Measurements from ENCODE around the gene TRIP10. TPM values are rescaled to one million over a fixed set of nuclear protein-coding genes. Genes with fewer than 3 reads are reported as not detected.

Gene TRIP10
- 35.5 TPM for total RNA-seq
- 10 to 100 TPM; 49.4 to 63.8 (median 55.7) TPM for polyA plus RNA-seq (ENCODE audit: insufficient read depth in 1 of 8, insufficient read length in 8 of 8, low replicate concordance in 1 of 8)
- long read RNA-seq, donor 1, partial matches to known transcripts: 0 of 2 reads
- long read RNA-seq, donor 1, other reads (novel, unspliced or antisense): 0 of 2 reads
- long read RNA-seq, donor 2: 0 reads
- long read RNA-seq, donor 3, transcript TRIP10-202 (14 exons, 2,035 nt): major isoform, 7 of 16 reads
- long read RNA-seq, donor 3, partial matches to known transcripts: 5 of 16 reads
- long read RNA-seq, donor 3, other reads (novel, unspliced or antisense): 0 of 16 reads
- long read RNA-seq, donor 4, partial matches to known transcripts: 6 of 7 reads
- long read RNA-seq, donor 4, other reads (novel, unspliced or antisense): 0 of 7 reads
- long read RNA-seq, donor 5, transcript TRIP10-202 (14 exons, 2,035 nt): major isoform, 12 of 36 reads
- long read RNA-seq, donor 5, partial matches to known transcripts: 23 of 36 reads
- long read RNA-seq, donor 5, other reads (novel, unspliced or antisense): 0 of 36 reads
- long read RNA-seq, donor 6, transcript TRIP10-202 (14 exons, 2,035 nt): major isoform, 5 of 24 reads
- long read RNA-seq, donor 6, partial matches to known transcripts: 16 of 24 reads
- long read RNA-seq, donor 6, other reads (novel, unspliced or antisense): 0 of 24 reads
- long read RNA-seq, donor 7, partial matches to known transcripts: 8 of 12 reads
- long read RNA-seq, donor 7, other reads (novel, unspliced or antisense): 0 of 12 reads
- long read RNA-seq, donor 8, partial matches to known transcripts: 0 of 7 reads
- long read RNA-seq, donor 8, other reads (novel, unspliced or antisense): 0 of 7 reads
- long read RNA-seq, donor 9, partial matches to known transcripts: 6 of 9 reads
- long read RNA-seq, donor 9, other reads (novel, unspliced or antisense): 0 of 9 reads
- long read RNA-seq, donor 10, partial matches to known transcripts: 12 of 13 reads
- long read RNA-seq, donor 10, other reads (novel, unspliced or antisense): 0 of 13 reads
- long read RNA-seq, donor 11, partial matches to known transcripts: 6 of 11 reads
- long read RNA-seq, donor 11, other reads (novel, unspliced or antisense): 0 of 11 reads

- peak; percentile 97 for DNase-seq
- H3K9me3 ChIP-seq (replicated peaks; ENCODE audit: control insufficient read depth, low read depth, low read length): no peaks in the 10 kb centered on the region
- peak within 1 kb of the TSS; percentile 93 for H3K4me3 ChIP-seq (ENCODE audit: low read length)
- 0% methylated on average over 4 of the region's 47 CpGs for WGBS (ENCODE audit: insufficient coverage)
- H3K27me3 ChIP-seq (ENCODE audit: control insufficient read depth, insufficient read depth, low read length): no peaks in the 10 kb centered on the region
- H3K4me1 ChIP-seq (ENCODE audit: control insufficient read depth, insufficient read depth, low read length): peaks cover 60% of the 10 kb centered on the region
- peaks cover 24% of the 10 kb centered on the region for H3K36me3 ChIP-seq (ENCODE audit: control insufficient read depth, insufficient read depth, low read length)
- H3K27ac ChIP-seq (ENCODE audit: low read length): peak within 1 kb of the TSS; percentile 97
Measured at GRCh38 chr19:6739390-6739882, at the start of gene TRIP10. Gene TRIP10, plus strand, starts transcription at chr19:6739680. Its CDS starts 82 bp downstream, at chr19:6739762.

GRCh38 chr19:6690160-6690885 is 49.2 kb upstream of the TRIP10 start:
- Histone ChIP-seq H3K27ac (ENCODE audit: low read length) (no peak overlapping the region), H3K4me1 (ENCODE audit: control insufficient read depth, insufficient read depth, low read length) (no peaks in the 10 kb centered on the region), H3K4me3 (ENCODE audit: low read length) (no peak overlapping the region), H3K36me3 (ENCODE audit: control insufficient read depth, insufficient read depth, low read length) (no peaks in the 10 kb centered on the region), H3K9me3 (replicated peaks; ENCODE audit: control insufficient read depth, low read depth, low read length) (no peaks in the 10 kb centered on the region), H3K27me3 (ENCODE audit: control insufficient read depth, insufficient read depth, low read length) (peaks cover 4% of the 10 kb centered on the region)
- WGBS (ENCODE audit: insufficient coverage): 71% methylated on average over 6 of the region's 11 CpGs
- no peak for DNase-seq

DNA sequence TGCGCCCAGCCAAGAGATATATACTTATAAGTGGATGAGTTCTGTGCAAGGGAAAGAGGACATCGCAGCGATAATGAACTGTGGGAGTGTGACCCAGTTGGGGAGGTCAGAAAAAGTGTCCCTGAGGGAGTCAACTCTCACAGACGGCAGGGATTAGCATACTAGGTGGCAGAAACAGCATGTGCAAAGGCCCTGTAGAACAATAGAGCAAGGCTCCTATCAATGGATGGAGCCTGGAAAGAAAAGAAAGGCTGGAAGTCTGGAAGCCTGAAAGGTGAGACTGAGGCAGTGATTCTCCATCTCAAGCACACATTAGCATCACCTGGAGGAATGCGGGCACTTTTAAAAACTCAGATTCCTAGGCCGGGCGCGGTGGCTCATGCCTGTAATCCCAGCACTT is 48.1 kb upstream of the TRIP10 start:
- Histone ChIP-seq H3K9me3 (replicated peaks; ENCODE audit: control insufficient read depth, low read depth, low read length) (no peaks in the 10 kb centered on the region), H3K4me1 (ENCODE audit: control insufficient read depth, insufficient read depth, low read length) (no peaks in the 10 kb centered on the region), H3K36me3 (ENCODE audit: control insufficient read depth, insufficient read depth, low read length) (no peaks in the 10 kb centered on the region), H3K4me3 (ENCODE audit: low read length) (no peak overlapping the region), H3K27ac (ENCODE audit: low read length) (no peak overlapping the region), H3K27me3 (ENCODE audit: control insufficient read depth, insufficient read depth, low read length) (peaks cover 4% of the 10 kb centered on the region)
- no peak for DNase-seq
- WGBS (ENCODE audit: insufficient coverage): 83% methylated on average over 4 of the region's 8 CpGs

- Histone ChIP-seq H3K4me1 (ENCODE audit: control insufficient read depth, insufficient read depth, low read length) (no peaks in the 10 kb centered on the region), H3K27me3 (ENCODE audit: control insufficient read depth, insufficient read depth, low read length) (peaks cover 4% of the 10 kb centered on the region), H3K36me3 (ENCODE audit: control insufficient read depth, insufficient read depth, low read length) (no peaks in the 10 kb centered on the region), H3K4me3 (ENCODE audit: low read length) (no peak overlapping the region), H3K27ac (ENCODE audit: low read length) (no peak overlapping the region), H3K9me3 (replicated peaks; ENCODE audit: control insufficient read depth, low read depth, low read length) (no peaks in the 10 kb centered on the region)
- no peak for DNase-seq
- whole genome bisulfite sequencing (ENCODE audit: insufficient coverage): 66% methylated on average over 7 of the region's 10 CpGs
Measured at GRCh38 chr19:6692027-6692426, 47.5 kb upstream of the TRIP10 start.

- 83% methylated on average over 12 of the region's 13 CpGs for WGBS (ENCODE audit: insufficient coverage)
- no peaks in the 10 kb centered on the region for H3K4me1 ChIP-seq (ENCODE audit: control insufficient read depth, insufficient read depth, low read length)
- H3K36me3 ChIP-seq (ENCODE audit: control insufficient read depth, insufficient read depth, low read length): no peaks in the 10 kb centered on the region
- H3K4me3 ChIP-seq (ENCODE audit: low read length): no peak overlapping the region
- no peak overlapping the region for H3K27ac ChIP-seq (ENCODE audit: low read length)
- no peak for DNase-seq
- no peaks in the 10 kb centered on the region for H3K9me3 ChIP-seq (replicated peaks; ENCODE audit: control insufficient read depth, low read depth, low read length)
- peaks cover 6% of the 10 kb centered on the region for H3K27me3 ChIP-seq (ENCODE audit: control insufficient read depth, insufficient read depth, low read length)
Measured at GRCh38 chr19:6693056-6693471, 46.4 kb upstream of the TRIP10 start.

- no peak overlapping the region for H3K27ac ChIP-seq (ENCODE audit: low read length)
- H3K27me3 ChIP-seq (ENCODE audit: control insufficient read depth, insufficient read depth, low read length): peaks cover 6% of the 10 kb centered on the region
- H3K9me3 ChIP-seq (replicated peaks; ENCODE audit: control insufficient read depth, low read depth, low read length): no peaks in the 10 kb centered on the region
- no peak for DNase-seq
- H3K4me3 ChIP-seq (ENCODE audit: low read length): no peak overlapping the region
- WGBS (ENCODE audit: insufficient coverage): 66% methylated on average over 4 of the region's 7 CpGs
- H3K36me3 ChIP-seq (ENCODE audit: control insufficient read depth, insufficient read depth, low read length): no peaks in the 10 kb centered on the region
- no peaks in the 10 kb centered on the region for H3K4me1 ChIP-seq (ENCODE audit: control insufficient read depth, insufficient read depth, low read length)
Measured at GRCh38 chr19:6693681-6694080, 45.8 kb upstream of the TRIP10 start.

- Histone ChIP-seq H3K36me3 (ENCODE audit: control insufficient read depth, insufficient read depth, low read length) (no peaks in the 10 kb centered on the region), H3K27me3 (ENCODE audit: control insufficient read depth, insufficient read depth, low read length) (peaks cover 6% of the 10 kb centered on the region), H3K4me1 (ENCODE audit: control insufficient read depth, insufficient read depth, low read length) (no peaks in the 10 kb centered on the region), H3K4me3 (ENCODE audit: low read length) (no peak overlapping the region), H3K9me3 (replicated peaks; ENCODE audit: control insufficient read depth, low read depth, low read length) (no peaks in the 10 kb centered on the region), H3K27ac (ENCODE audit: low read length) (no peak overlapping the region)
- DNase-seq: no peak
- WGBS (ENCODE audit: insufficient coverage): 90% methylated on average over 18 of the region's 25 CpGs
Measured at GRCh38 chr19:6694147-6694815, 45.2 kb upstream of the TRIP10 start.

DNA sequence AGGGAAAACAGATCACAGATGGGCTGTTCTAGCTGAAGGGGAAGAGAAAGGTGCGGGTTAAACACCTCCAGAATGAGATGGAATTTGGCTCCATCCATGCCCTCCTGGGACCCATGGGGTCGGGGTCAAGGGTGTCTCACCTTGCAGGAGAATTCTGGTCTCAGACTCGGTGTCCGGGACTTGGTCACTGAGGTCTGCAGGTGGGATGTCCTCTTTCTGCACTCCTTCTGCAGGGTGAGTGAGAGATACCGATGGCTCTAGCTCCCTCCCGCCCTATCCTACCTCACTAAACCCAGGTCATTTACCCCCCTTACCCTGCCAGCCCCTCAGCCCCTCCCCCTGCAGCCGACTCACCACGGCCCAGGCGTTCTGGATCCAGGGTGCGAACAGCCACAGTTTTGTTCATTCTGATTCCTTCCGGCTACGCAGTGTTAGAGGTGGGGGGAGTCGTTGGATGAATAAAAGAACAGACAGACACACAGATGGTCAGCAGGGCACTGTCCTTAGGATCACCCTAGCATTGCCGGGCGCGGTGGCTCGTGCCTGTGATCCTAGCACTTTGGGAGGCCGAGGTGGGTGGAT is 43.1 kb upstream of the TRIP10 start:
- DNase-seq: no peak

GRCh38 chr19:6697291-6697690 is 42.2 kb upstream of the TRIP10 start:
- H3K36me3 ChIP-seq (ENCODE audit: control insufficient read depth, insufficient read depth, low read length): no peaks in the 10 kb centered on the region

More for the DNA sequence above, 43.1 kb upstream of the TRIP10 start:
- 81% methylated on average over 12 of the region's 18 CpGs for WGBS (ENCODE audit: insufficient coverage)
- no peaks in the 10 kb centered on the region for H3K9me3 ChIP-seq (replicated peaks; ENCODE audit: control insufficient read depth, low read depth, low read length)
- no peaks in the 10 kb centered on the region for H3K36me3 ChIP-seq (ENCODE audit: control insufficient read depth, insufficient read depth, low read length)
- H3K4me3 ChIP-seq (ENCODE audit: low read length): no peak overlapping the region
- peaks cover 6% of the 10 kb centered on the region for H3K27me3 ChIP-seq (ENCODE audit: control insufficient read depth, insufficient read depth, low read length)
- H3K27ac ChIP-seq (ENCODE audit: low read length): no peak overlapping the region
- H3K4me1 ChIP-seq (ENCODE audit: control insufficient read depth, insufficient read depth, low read length): no peaks in the 10 kb centered on the region

More at GRCh38 chr19:6697291-6697690, 42.2 kb upstream of the TRIP10 start:
- Histone ChIP-seq H3K27me3 (ENCODE audit: control insufficient read depth, insufficient read depth, low read length) (peaks cover 6% of the 10 kb centered on the region), H3K9me3 (replicated peaks; ENCODE audit: control insufficient read depth, low read depth, low read length) (no peaks in the 10 kb centered on the region), H3K27ac (ENCODE audit: low read length) (no peak overlapping the region), H3K4me1 (ENCODE audit: control insufficient read depth, insufficient read depth, low read length) (no peaks in the 10 kb centered on the region), H3K4me3 (ENCODE audit: low read length) (no peak overlapping the region)
- no peak for DNase-seq
- WGBS (ENCODE audit: insufficient coverage): 75% methylated on average over 8 of the region's 13 CpGs

Measured in muscle of leg (tissue), 16 donors.